ENCODE data around the gene ARHGAP18. TPM values are rescaled to one million over a fixed set of nuclear protein-coding genes. Genes with fewer than 3 reads are reported as not detected.

ARHGAP18 gene
- total and polyA plus RNA-seq, 2 of the 13 experiments (the other 11 are each of a cell fraction or from before 2014, with no cell fraction given): 58.2 to 115 TPM

- TF ChIP-seq ATF6 (CRISPR knock-in tag; conservative IDR thresholded peaks at IDR 0.05) (no peak), TBX3 (IDR thresholded peaks at IDR 0.05; ENCODE audit: borderline replicate concordance) (no peak), ZNF777 (CRISPR knock-in tag; IDR thresholded peaks at IDR 0.05) (no peak), ZNF775 (CRISPR knock-in tag; IDR thresholded peaks at IDR 0.05; ENCODE audit: borderline replicate concordance) (no peak), SNAI1 (CRISPR knock-in tag; IDR thresholded peaks at IDR 0.05; ENCODE audit: borderline replicate concordance) (no peak), ZNF552 (CRISPR knock-in tag; IDR thresholded peaks at IDR 0.05; ENCODE audit: borderline replicate concordance) (no peak), NR1H2 (CRISPR knock-in tag; IDR thresholded peaks at IDR 0.05; ENCODE audit: borderline replicate concordance, low read depth) (no peak), ZNF180 (CRISPR knock-in tag; IDR thresholded peaks at IDR 0.05; ENCODE audit: borderline replicate concordance, low read depth) (no peak), POLR2A (IDR thresholded peaks at IDR 0.05; ENCODE audit: insufficient read depth in 1 of 2, low read depth in 2 of 2, low read length in 2 of 2) (no peak), ZC3H4 (CRISPR knock-in tag; IDR thresholded peaks at IDR 0.05; ENCODE audit: borderline replicate concordance) (no peak), RFX3 (CRISPR knock-in tag; IDR thresholded peaks at IDR 0.05) (no peak), FOSL1 (CRISPR knock-in tag; IDR thresholded peaks at IDR 0.05; ENCODE audit: borderline replicate concordance) (no peak), NFIB (CRISPR knock-in tag; IDR thresholded peaks at IDR 0.05; ENCODE audit: borderline replicate concordance) (no peak), PLRG1 (conservative IDR thresholded peaks at IDR 0.05) (no peak), SRF (IDR thresholded peaks at IDR 0.05; ENCODE audit: low read depth, low read length) (no peak), ETV5 (CRISPR knock-in tag; IDR thresholded peaks at IDR 0.05; ENCODE audit: borderline replicate concordance) (no peak; the same call in 1 of the 2 replicates), TFE3 (CRISPR knock-in tag; IDR thresholded peaks at IDR 0.05) (no peak; the same call in 1 of the 2 replicates), ZNF781 (CRISPR knock-in tag; IDR thresholded peaks at IDR 0.05; ENCODE audit: borderline replicate concordance, not compliant biosample characterization) (no peak), SP140L (CRISPR knock-in tag; IDR thresholded peaks at IDR 0.05; ENCODE audit: borderline replicate concordance) (no peak), TBL1XR1 (IDR thresholded peaks at IDR 0.05; ENCODE audit: borderline replicate concordance, low read length, partially characterized antibody) (no peak)
- TF ChIP-seq, protein P1, sequence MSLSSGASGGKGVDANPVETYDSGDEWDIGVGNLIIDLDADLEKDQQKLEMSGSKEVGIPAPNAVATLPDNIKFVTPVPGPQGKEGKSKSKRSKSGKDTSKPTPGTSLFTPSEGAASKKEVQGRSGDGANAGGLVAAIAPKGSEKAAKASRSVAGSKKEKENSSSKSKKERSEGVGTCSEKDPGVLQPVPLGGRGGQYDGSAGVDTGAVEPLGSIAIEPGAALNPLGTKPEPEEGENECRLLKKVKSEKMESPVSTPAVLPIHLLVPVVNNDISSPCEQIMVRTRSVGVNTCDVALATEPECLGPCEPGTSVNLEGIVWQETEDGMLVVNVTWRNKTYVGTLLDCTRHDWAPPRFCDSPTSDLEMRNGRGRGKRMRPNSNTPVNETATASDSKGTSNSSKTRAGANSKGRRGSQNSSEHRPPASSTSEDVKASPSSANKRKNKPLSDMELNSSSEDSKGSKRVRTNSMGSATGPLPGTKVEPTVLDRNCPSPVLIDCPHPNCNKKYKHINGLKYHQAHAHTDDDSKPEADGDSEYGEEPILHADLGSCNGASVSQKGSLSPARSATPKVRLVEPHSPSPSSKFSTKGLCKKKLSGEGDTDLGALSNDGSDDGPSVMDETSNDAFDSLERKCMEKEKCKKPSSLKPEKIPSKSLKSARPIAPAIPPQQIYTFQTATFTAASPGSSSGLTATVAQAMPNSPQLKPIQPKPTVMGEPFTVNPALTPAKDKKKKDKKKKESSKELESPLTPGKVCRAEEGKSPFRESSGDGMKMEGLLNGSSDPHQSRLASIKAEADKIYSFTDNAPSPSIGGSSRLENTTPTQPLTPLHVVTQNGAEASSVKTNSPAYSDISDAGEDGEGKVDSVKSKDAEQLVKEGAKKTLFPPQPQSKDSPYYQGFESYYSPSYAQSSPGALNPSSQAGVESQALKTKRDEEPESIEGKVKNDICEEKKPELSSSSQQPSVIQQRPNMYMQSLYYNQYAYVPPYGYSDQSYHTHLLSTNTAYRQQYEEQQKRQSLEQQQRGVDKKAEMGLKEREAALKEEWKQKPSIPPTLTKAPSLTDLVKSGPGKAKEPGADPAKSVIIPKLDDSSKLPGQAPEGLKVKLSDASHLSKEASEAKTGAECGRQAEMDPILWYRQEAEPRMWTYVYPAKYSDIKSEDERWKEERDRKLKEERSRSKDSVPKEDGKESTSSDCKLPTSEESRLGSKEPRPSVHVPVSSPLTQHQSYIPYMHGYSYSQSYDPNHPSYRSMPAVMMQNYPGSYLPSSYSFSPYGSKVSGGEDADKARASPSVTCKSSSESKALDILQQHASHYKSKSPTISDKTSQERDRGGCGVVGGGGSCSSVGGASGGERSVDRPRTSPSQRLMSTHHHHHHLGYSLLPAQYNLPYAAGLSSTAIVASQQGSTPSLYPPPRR (CRISPR knock-in tag; IDR thresholded peaks at IDR 0.05; ENCODE audit: borderline replicate concordance): peak; percentile 85; the same call in 1 of the 2 replicates
Measured at GRCh38 chr6:129695373-129696027, 14.5 kb downstream of the ARHGAP18 start (continued).
